ENCODE results near the gene TNIP2.

- TF ChIP-seq CTCF (IDR thresholded peaks at IDR 0.05) (no peak), POLR2A (IDR thresholded peaks at IDR 0.05) (no peak)
These were observed 35.6 kb upstream of the TNIP2 start for GRCh38 chr4:2791518-2792395.

All from uterus (tissue), 2 donors.